BE2C (cell line): ENCODE results near the gene PREX1.

ENCODE experiments used
- DNase-seq: peaks from one replicate; pipeline ENCODE4 v3.0.0-alpha.2; 2020
- H3K27me3 ChIP-seq: fragments of 250-450 bp; sonication (Bioruptor Pico); 2 replicates; pipeline ENCODE4 v1.5.1; 2020; ENCODE audit warnings: mild to moderate bottlenecking
- H3K36me3 ChIP-seq: fragments of 250-450 bp; sonication (Bioruptor Pico); 2 replicates; pipeline ENCODE4 v1.5.1; 2020; ENCODE audit warnings: mild to moderate bottlenecking
- H3K4me1 ChIP-seq: fragments of 250-450 bp; sonication (Bioruptor Pico); 2 replicates; pipeline ENCODE4 v1.5.1; 2020
- H3K4me3 ChIP-seq: 2 replicates; pipeline ENCODE4 v1.5.1; 2011; ENCODE audit warnings: low read depth, low read length
- H3K9me3 ChIP-seq: fragments of 250-450 bp; sonication (Bioruptor Pico); 2 replicates; pipeline ENCODE4 v1.5.1; 2020
- TF ChIP-seq, protein P1 (sequence below): IDR thresholded peaks from 2 replicates; pipeline ENCODE4 v1.5.1; 2012; ENCODE audit warnings: mild to moderate bottlenecking, low read depth, low read length

Gene PREX1

GRCh38 chr20:48658198-48658476, 169.7 kb downstream of the PREX1 start:
- DNase-seq = no peak
- TF ChIP-seq, protein P1, sequence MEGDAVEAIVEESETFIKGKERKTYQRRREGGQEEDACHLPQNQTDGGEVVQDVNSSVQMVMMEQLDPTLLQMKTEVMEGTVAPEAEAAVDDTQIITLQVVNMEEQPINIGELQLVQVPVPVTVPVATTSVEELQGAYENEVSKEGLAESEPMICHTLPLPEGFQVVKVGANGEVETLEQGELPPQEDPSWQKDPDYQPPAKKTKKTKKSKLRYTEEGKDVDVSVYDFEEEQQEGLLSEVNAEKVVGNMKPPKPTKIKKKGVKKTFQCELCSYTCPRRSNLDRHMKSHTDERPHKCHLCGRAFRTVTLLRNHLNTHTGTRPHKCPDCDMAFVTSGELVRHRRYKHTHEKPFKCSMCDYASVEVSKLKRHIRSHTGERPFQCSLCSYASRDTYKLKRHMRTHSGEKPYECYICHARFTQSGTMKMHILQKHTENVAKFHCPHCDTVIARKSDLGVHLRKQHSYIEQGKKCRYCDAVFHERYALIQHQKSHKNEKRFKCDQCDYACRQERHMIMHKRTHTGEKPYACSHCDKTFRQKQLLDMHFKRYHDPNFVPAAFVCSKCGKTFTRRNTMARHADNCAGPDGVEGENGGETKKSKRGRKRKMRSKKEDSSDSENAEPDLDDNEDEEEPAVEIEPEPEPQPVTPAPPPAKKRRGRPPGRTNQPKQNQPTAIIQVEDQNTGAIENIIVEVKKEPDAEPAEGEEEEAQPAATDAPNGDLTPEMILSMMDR = no peak
- Histone ChIP-seq H3K27me3 (no peaks in the 10 kb centered on the region), H3K9me3 (no peaks in the 10 kb centered on the region), H3K4me3 (no peak overlapping the region), H3K36me3 (no peaks in the 10 kb centered on the region), H3K4me1 (peaks cover 7% of the 10 kb centered on the region; the same call in 1 of the 2 replicates)

- no peaks in the 10 kb centered on the region for H3K27me3 ChIP-seq
- H3K9me3 ChIP-seq = no peaks in the 10 kb centered on the region
- H3K36me3 ChIP-seq = no peaks in the 10 kb centered on the region
- H3K4me1 ChIP-seq = peaks cover 7% of the 10 kb centered on the region; the same call in 1 of the 2 replicates
- no peak overlapping the region for H3K4me3 ChIP-seq
- DNase-seq = peak; percentile 72
- TF ChIP-seq, protein P1 = peak; percentile 99
Observed at GRCh38 chr20:48657426-48658197, 170.2 kb downstream of the PREX1 start.

- DNase-seq = peak; percentile 73
- TF ChIP-seq, protein P1 = peak; percentile 58
Observed at GRCh38 chr20:48656661-48657211, 171.1 kb downstream of the PREX1 start.

DNA sequence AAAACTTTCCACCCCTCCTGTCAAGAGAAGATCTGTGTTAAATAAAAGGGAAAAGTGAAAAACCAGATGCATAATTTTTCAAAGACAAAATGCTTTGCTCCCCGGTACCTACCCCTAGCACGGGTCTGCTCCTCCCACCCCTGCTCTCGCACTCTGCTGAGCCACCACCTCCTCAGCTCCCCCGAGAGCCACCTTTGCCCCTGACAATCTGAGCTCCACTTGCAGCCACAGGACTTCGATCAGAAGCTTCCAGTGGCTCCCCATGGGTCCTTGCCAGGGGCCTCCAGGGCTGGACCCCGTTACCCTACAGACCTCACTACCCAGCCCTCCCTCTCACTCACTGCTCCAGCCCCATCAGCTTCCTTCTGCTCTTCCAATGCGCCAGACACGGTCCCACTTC, 171.7 kb downstream of the PREX1 start:
- Histone ChIP-seq H3K27me3 (no peaks in the 10 kb centered on the region), H3K4me1 (peaks cover 7% of the 10 kb centered on the region; the same call in 1 of the 2 replicates), H3K4me3 (no peak overlapping the region), H3K36me3 (no peaks in the 10 kb centered on the region), H3K9me3 (no peaks in the 10 kb centered on the region)
- TF ChIP-seq, protein P1 = no peak
- no peak for DNase-seq

More at GRCh38 chr20:48656661-48657211, 171.1 kb downstream of the PREX1 start:
- Histone ChIP-seq H3K36me3 (no peaks in the 10 kb centered on the region), H3K4me1 (peaks cover 7% of the 10 kb centered on the region; the same call in 1 of the 2 replicates), H3K4me3 (no peak overlapping the region), H3K27me3 (no peaks in the 10 kb centered on the region), H3K9me3 (no peaks in the 10 kb centered on the region)

DNA sequence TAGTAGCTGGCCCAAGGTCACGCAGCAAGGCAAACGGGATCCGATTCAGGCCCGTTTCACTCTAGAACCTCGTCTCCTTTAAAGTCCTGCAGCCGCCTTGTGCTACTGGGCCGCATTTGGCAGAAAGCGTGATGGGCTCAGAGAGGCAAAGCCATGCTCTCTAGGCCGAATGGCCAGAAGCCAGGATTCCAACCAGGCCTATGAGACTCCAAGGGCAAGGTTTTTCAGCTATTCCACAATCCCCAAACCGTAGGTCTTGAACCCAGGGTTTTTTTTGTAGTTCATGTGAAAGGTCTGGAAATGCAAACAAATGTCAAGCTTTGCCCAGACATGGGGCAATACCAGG, 174.1 kb downstream of the PREX1 start:
- Histone ChIP-seq H3K27me3 (no peaks in the 10 kb centered on the region), H3K9me3 (no peaks in the 10 kb centered on the region), H3K4me3 (no peak overlapping the region), H3K36me3 (no peaks in the 10 kb centered on the region), H3K4me1 (peaks cover 7% of the 10 kb centered on the region; the same call in 1 of the 2 replicates)
- DNase-seq = no peak
- TF ChIP-seq, protein P1 = no peak

- no peaks in the 10 kb centered on the region for H3K9me3 ChIP-seq
- TF ChIP-seq, protein P1 = no peak
- no peak overlapping the region for H3K4me3 ChIP-seq
- no peaks in the 10 kb centered on the region for H3K36me3 ChIP-seq
- H3K27me3 ChIP-seq = no peaks in the 10 kb centered on the region
- peaks cover 7% of the 10 kb centered on the region; the same call in 1 of the 2 replicates for H3K4me1 ChIP-seq
- no peak for DNase-seq
Observed at GRCh38 chr20:48652961-48653705, 174.7 kb downstream of the PREX1 start.
